CD4-positive, alpha-beta T cell treated with Interleukin-15 for 1 hour (primary cell): ENCODE measurements around the gene DIP2C.
"Not testable (repeated sequence)": the region's sequence is repeated elsewhere in the genome, so short reads cannot be mapped to it uniquely, and the experiment has no call there.

Experiments
- DNase-seq: peaks from one replicate; pipeline ENCODE4 v3.0.0-alpha.2; 2020

The DIP2C gene

GRCh38 chr10:547591-548081, 141.8 kb downstream of the DIP2C start:
- DNase-seq = no peak

- DNase-seq = no peak
Measured at GRCh38 chr10:546971-547590, 142.4 kb downstream of the DIP2C start.

- DNase-seq = no peak
Measured at GRCh38 chr10:546451-546850, 143.0 kb downstream of the DIP2C start.

GRCh38 chr10:543862-544822, 145.3 kb downstream of the DIP2C start:
- DNase-seq = no peak

- no peak for DNase-seq
Measured at GRCh38 chr10:543131-543530, 146.3 kb downstream of the DIP2C start.

GRCh38 chr10:541750-542371, 147.6 kb downstream of the DIP2C start:
- DNase-seq = no peak

- no peak for DNase-seq
Measured at GRCh38 chr10:541041-541440, 148.4 kb downstream of the DIP2C start.

- no peak for DNase-seq
Measured at GRCh38 chr10:538895-539294, 150.6 kb downstream of the DIP2C start.

GRCh38 chr10:536935-537334, 152.5 kb downstream of the DIP2C start:
- DNase-seq = no peak

GRCh38 chr10:536371-536925, 153.0 kb downstream of the DIP2C start:
- no peak for DNase-seq

GRCh38 chr10:535952-536351, 153.5 kb downstream of the DIP2C start:
- DNase-seq = no peak

GRCh38 chr10:535051-535450, 154.4 kb downstream of the DIP2C start:
- no peak for DNase-seq

GRCh38 chr10:534047-534566, 155.4 kb downstream of the DIP2C start:
- no peak for DNase-seq

- no peak for DNase-seq
Measured at GRCh38 chr10:533611-534010, 155.9 kb downstream of the DIP2C start.

- no peak for DNase-seq
Measured at GRCh38 chr10:533186-533585, 156.3 kb downstream of the DIP2C start.

GRCh38 chr10:532331-532730, 157.1 kb downstream of the DIP2C start:
- not testable (repeated sequence) for DNase-seq

GRCh38 chr10:531541-531940, 157.9 kb downstream of the DIP2C start:
- DNase-seq = no peak

- no peak for DNase-seq
Measured at GRCh38 chr10:530717-531116, 158.8 kb downstream of the DIP2C start.

GRCh38 chr10:529468-530230, 159.8 kb downstream of the DIP2C start:
- no peak for DNase-seq

GRCh38 chr10:528173-529165, 161.0 kb downstream of the DIP2C start:
- no peak for DNase-seq

GRCh38 chr10:527416-527815, 162.1 kb downstream of the DIP2C start:
- DNase-seq = no peak
